ENCODE results near the gene PNMT.

Gene PNMT

GRCh38 chr17:39627712-39628516, 40.3 kb upstream of the PNMT start:
- no peak for DNase-seq
- no peak overlapping the region for H4K5ac ChIP-seq (ENCODE audit: low read length)
- H3K36me3 ChIP-seq (ENCODE audit: control insufficient read depth, insufficient read depth, low read length), result no peaks in the 10 kb centered on the region
- H3K4me1 ChIP-seq (ENCODE audit: control insufficient read depth, low read depth, low read length), result peaks cover 7% of the 10 kb centered on the region
- H3K79me1 ChIP-seq (ENCODE audit: low read length), result no peaks in the 10 kb centered on the region
- H2BK120ac ChIP-seq (ENCODE audit: low read depth, low read length), result no peak overlapping the region
- H2BK15ac ChIP-seq (replicated peaks; ENCODE audit: low read depth), result no peak overlapping the region
- H3K79me2 ChIP-seq (ENCODE audit: control insufficient read depth, insufficient read depth, low read length), result no peaks in the 10 kb centered on the region
- H2BK5ac ChIP-seq (ENCODE audit: low read length), result no peak overlapping the region
- no peak overlapping the region for H2AK5ac ChIP-seq (ENCODE audit: low read length)
- no CpG with 5 or more reads among the region's 16 CpGs for WGBS (ENCODE audit: extremely low coverage, insufficient coverage, low lambda C conversion rate)
- H3K23ac ChIP-seq (ENCODE audit: low read length), result no peak overlapping the region
- no peak overlapping the region for H3K27ac ChIP-seq (ENCODE audit: low read depth, low read length)
- H3K4me3 ChIP-seq (ENCODE audit: low read length), result no peak overlapping the region
- H3K18ac ChIP-seq (ENCODE audit: low read length), result peak overlapping the region; percentile 13
- H3K4ac ChIP-seq (ENCODE audit: low read depth, low read length), result no peak overlapping the region
- H4K8ac ChIP-seq (ENCODE audit: low read depth, low read length), result no peak overlapping the region
- H3K9ac ChIP-seq (ENCODE audit: low read length), result no peak overlapping the region
- no peaks in the 10 kb centered on the region for H3K27me3 ChIP-seq (ENCODE audit: insufficient read depth, low read length, poor library complexity)
- no peak overlapping the region for H3K4me2 ChIP-seq (ENCODE audit: low read length)
- no peak overlapping the region for H3K56ac ChIP-seq (ENCODE audit: low read length)

DNA sequence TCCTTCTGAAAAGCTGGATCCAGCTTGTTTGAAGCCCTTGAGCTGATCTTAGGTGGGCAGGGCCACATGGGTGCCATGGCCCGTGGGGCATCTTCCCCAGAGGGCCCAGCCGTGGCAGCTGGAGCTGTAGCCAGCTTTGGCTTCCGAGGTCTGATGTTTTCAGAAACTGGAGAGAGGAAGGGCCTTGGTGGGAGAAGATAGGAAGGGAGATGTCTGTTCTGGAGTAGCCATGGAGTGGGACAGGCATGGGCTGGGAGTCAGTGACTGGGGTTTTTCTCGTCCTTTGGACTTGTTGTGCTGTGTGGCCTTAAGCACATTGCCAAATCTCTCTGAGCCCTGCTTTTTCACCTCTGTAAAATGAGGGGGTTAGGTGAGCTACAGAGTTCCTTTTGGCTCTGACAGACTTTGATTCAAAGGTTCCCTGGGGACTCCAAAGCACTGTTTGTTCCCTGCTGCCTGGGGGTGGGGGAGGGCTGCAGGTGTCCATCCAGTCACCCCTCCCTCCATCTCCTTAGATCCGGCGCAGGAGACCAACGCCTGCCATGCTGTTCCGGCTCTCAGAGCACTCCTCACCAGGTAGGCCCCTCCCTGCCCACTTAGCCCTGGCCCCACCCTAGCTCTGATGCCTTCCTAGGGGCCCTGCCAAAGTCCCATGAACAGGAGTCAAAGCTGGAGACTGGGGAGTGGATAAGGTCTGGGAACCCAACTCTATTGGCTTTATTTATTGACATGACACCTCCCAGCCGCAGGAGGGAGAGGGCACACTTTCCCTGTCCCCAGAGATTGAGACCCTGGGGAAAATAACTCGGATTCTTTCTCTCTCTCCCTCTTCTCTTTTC, 39.4 kb upstream of the PNMT start:
- H3K27me3 ChIP-seq (ENCODE audit: insufficient read depth, low read length, poor library complexity), result no peaks in the 10 kb centered on the region
- H3K36me3 ChIP-seq (ENCODE audit: control insufficient read depth, insufficient read depth, low read length), result no peaks in the 10 kb centered on the region

DNA sequence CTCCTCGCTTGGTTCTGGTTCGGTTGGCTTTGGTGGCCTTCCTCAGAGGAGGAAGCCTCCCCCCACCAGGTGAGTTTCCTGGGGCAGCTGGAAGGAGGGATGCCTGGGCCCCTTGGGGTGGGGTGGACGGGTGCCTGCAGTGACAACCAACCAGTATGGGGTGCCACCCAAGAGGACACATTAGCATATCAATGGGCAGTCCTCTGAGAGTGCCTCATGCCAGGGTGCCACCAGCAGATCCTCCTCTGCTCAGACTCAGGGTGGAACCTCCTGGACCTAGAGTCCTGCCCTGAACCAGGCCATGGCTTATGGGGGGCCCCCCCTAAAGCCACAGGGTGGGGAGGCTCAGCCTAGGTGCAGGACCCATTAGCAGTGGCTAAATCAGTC, 38.8 kb upstream of the PNMT start:
- Histone ChIP-seq H3K4me3 (ENCODE audit: low read length) (no peak overlapping the region), H3K4ac (ENCODE audit: low read depth, low read length) (no peak overlapping the region), H3K36me3 (ENCODE audit: control insufficient read depth, insufficient read depth, low read length) (no peaks in the 10 kb centered on the region), H3K27ac (ENCODE audit: low read depth, low read length) (no peak overlapping the region), H3K9ac (ENCODE audit: low read length) (no peak overlapping the region), H2BK120ac (ENCODE audit: low read depth, low read length) (no peak overlapping the region), H2AK5ac (ENCODE audit: low read length) (no peak overlapping the region), H4K5ac (ENCODE audit: low read length) (no peak overlapping the region), H4K8ac (ENCODE audit: low read depth, low read length) (no peak overlapping the region), H3K79me2 (ENCODE audit: control insufficient read depth, insufficient read depth, low read length) (no peaks in the 10 kb centered on the region), H3K23ac (ENCODE audit: low read length) (peak overlapping the region; percentile 45), H3K27me3 (ENCODE audit: insufficient read depth, low read length, poor library complexity) (no peaks in the 10 kb centered on the region), H2BK5ac (ENCODE audit: low read length) (no peak overlapping the region), H3K79me1 (ENCODE audit: low read length) (no peaks in the 10 kb centered on the region), H3K18ac (ENCODE audit: low read length) (no peak overlapping the region), H3K56ac (ENCODE audit: low read length) (no peak overlapping the region), H3K4me2 (ENCODE audit: low read length) (no peak overlapping the region), H2BK15ac (replicated peaks; ENCODE audit: low read depth) (no peak overlapping the region), H3K4me1 (ENCODE audit: control insufficient read depth, low read depth, low read length) (peaks cover 7% of the 10 kb centered on the region)
- no peak for DNase-seq
- no CpG with 5 or more reads among the region's 3 CpGs for WGBS (ENCODE audit: extremely low coverage, insufficient coverage, low lambda C conversion rate)

More for the DNA sequence above, 39.4 kb upstream of the PNMT start:
- Histone ChIP-seq H2AK5ac (ENCODE audit: low read length) (no peak overlapping the region), H2BK15ac (replicated peaks; ENCODE audit: low read depth) (no peak overlapping the region), H4K5ac (ENCODE audit: low read length) (no peak overlapping the region), H2BK120ac (ENCODE audit: low read depth, low read length) (no peak overlapping the region), H3K9ac (ENCODE audit: low read length) (no peak overlapping the region), H3K4ac (ENCODE audit: low read depth, low read length) (no peak overlapping the region), H3K4me1 (ENCODE audit: control insufficient read depth, low read depth, low read length) (peaks cover 7% of the 10 kb centered on the region), H3K23ac (ENCODE audit: low read length) (no peak overlapping the region), H3K4me3 (ENCODE audit: low read length) (no peak overlapping the region), H3K27ac (ENCODE audit: low read depth, low read length) (no peak overlapping the region), H3K79me1 (ENCODE audit: low read length) (no peaks in the 10 kb centered on the region), H2BK5ac (ENCODE audit: low read length) (no peak overlapping the region), H3K4me2 (ENCODE audit: low read length) (no peak overlapping the region), H3K18ac (ENCODE audit: low read length) (no peak overlapping the region), H3K79me2 (ENCODE audit: control insufficient read depth, insufficient read depth, low read length) (no peaks in the 10 kb centered on the region), H4K8ac (ENCODE audit: low read depth, low read length) (no peak overlapping the region), H3K56ac (ENCODE audit: low read length) (peak overlapping the region; percentile 25)
- no peak for DNase-seq
- WGBS (ENCODE audit: extremely low coverage, insufficient coverage, low lambda C conversion rate), result no CpG with 5 or more reads among the region's 10 CpGs

DNA sequence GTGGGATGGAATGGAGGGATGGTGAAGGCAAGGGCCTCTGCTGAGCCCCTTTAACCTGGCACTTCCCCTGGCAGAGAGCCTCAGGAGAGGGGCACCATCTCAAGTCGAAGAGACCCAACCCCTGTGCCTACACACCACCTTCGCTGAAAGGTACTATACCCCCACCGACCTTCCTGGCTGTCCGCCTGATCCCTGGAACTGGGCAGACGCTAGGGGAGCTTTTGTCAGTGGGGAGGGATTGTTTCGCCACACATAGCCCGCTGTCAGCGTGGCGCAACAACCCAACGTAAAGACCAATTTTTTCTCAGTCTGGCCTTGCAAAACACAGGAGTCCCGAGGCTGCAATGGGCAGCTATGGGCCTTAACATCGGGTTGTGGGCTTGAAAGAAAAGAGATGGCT, 38.4 kb upstream of the PNMT start:
- no CpG with 5 or more reads among the region's 12 CpGs for WGBS (ENCODE audit: extremely low coverage, insufficient coverage, low lambda C conversion rate)
- H3K4me3 ChIP-seq (ENCODE audit: low read length), result no peak overlapping the region
- H2BK15ac ChIP-seq (replicated peaks; ENCODE audit: low read depth), result no peak overlapping the region
- no peak overlapping the region for H3K4ac ChIP-seq (ENCODE audit: low read depth, low read length)
- H3K4me1 ChIP-seq (ENCODE audit: control insufficient read depth, low read depth, low read length), result peaks cover 8% of the 10 kb centered on the region
- H3K36me3 ChIP-seq (ENCODE audit: control insufficient read depth, insufficient read depth, low read length), result no peaks in the 10 kb centered on the region
- no peak overlapping the region for H4K5ac ChIP-seq (ENCODE audit: low read length)
- H3K79me1 ChIP-seq (ENCODE audit: low read length), result no peaks in the 10 kb centered on the region
- no peak for DNase-seq
- no peak overlapping the region for H3K4me2 ChIP-seq (ENCODE audit: low read length)
- H3K18ac ChIP-seq (ENCODE audit: low read length), result no peak overlapping the region
- no peaks in the 10 kb centered on the region for H3K79me2 ChIP-seq (ENCODE audit: control insufficient read depth, insufficient read depth, low read length)
- peak overlapping the region; percentile 45 for H3K23ac ChIP-seq (ENCODE audit: low read length)
- no peak overlapping the region for H3K27ac ChIP-seq (ENCODE audit: low read depth, low read length)
- H3K56ac ChIP-seq (ENCODE audit: low read length), result no peak overlapping the region
- no peak overlapping the region for H2AK5ac ChIP-seq (ENCODE audit: low read length)
- no peak overlapping the region for H3K9ac ChIP-seq (ENCODE audit: low read length)
- no peak overlapping the region for H2BK120ac ChIP-seq (ENCODE audit: low read depth, low read length)
- no peaks in the 10 kb centered on the region for H3K27me3 ChIP-seq (ENCODE audit: insufficient read depth, low read length, poor library complexity)
- no peak overlapping the region for H2BK5ac ChIP-seq (ENCODE audit: low read length)
- H4K8ac ChIP-seq (ENCODE audit: low read depth, low read length), result no peak overlapping the region

DNA sequence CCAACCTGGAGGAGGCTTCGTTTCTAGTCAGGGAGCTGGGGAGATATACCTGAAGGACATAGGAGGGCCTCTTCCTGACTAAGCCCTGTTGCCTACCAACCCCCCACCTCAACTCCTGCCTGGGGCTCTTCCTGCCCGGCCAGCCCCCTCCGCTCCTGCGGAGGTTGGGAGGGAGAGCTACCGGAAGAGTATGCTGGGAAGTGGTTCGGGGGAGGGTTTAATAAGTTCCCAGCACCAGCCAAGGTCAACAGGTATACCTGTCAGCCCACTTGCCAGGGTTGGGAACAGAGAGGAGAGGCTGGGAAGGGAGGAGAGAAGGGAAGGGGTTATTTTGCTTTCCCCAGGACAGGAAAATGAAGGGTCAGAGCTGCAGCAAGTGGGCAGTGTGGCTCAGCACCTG, 36.9 kb upstream of the PNMT start:
- H3K4me1 ChIP-seq (ENCODE audit: control insufficient read depth, low read depth, low read length), result peaks cover 11% of the 10 kb centered on the region
- peak overlapping the region; percentile 8 for H3K18ac ChIP-seq (ENCODE audit: low read length)
- H3K4me2 ChIP-seq (ENCODE audit: low read length), result no peak overlapping the region
- H3K23ac ChIP-seq (ENCODE audit: low read length), result no peak overlapping the region
- H3K79me1 ChIP-seq (ENCODE audit: low read length), result no peaks in the 10 kb centered on the region
- no peak overlapping the region for H2BK15ac ChIP-seq (replicated peaks; ENCODE audit: low read depth)
- H3K36me3 ChIP-seq (ENCODE audit: control insufficient read depth, insufficient read depth, low read length), result no peaks in the 10 kb centered on the region
- peak overlapping the region; percentile 74 for H2BK5ac ChIP-seq (ENCODE audit: low read length)
- peak overlapping the region; percentile 37 for H3K9ac ChIP-seq (ENCODE audit: low read length)
- H3K56ac ChIP-seq (ENCODE audit: low read length), result peak overlapping the region; percentile 76
- H3K4ac ChIP-seq (ENCODE audit: low read depth, low read length), result peak overlapping the region; percentile 28
- DNase-seq, result peak; percentile 90
- no peaks in the 10 kb centered on the region for H3K27me3 ChIP-seq (ENCODE audit: insufficient read depth, low read length, poor library complexity)
- H4K5ac ChIP-seq (ENCODE audit: low read length), result no peak overlapping the region
- no peak overlapping the region for H2BK120ac ChIP-seq (ENCODE audit: low read depth, low read length)
- H3K79me2 ChIP-seq (ENCODE audit: control insufficient read depth, insufficient read depth, low read length), result no peaks in the 10 kb centered on the region
- H2AK5ac ChIP-seq (ENCODE audit: low read length), result peak overlapping the region; percentile 78
- WGBS (ENCODE audit: extremely low coverage, insufficient coverage, low lambda C conversion rate), result no CpG with 5 or more reads among the region's 6 CpGs
- H3K27ac ChIP-seq (ENCODE audit: low read depth, low read length), result peak overlapping the region; percentile 20
- no peak overlapping the region for H4K8ac ChIP-seq (ENCODE audit: low read depth, low read length)
- H3K4me3 ChIP-seq (ENCODE audit: low read length), result no peak overlapping the region
